Measurements from ENCODE around the gene POLE. TPM values are rescaled to one million over a fixed set of nuclear protein-coding genes. Genes with fewer than 3 reads are reported as not detected.

POLE gene
- total RNA-seq, 1 donor from 2014 or later = 154 TPM

- intact Hi-C loops (cut with micrococcal nuclease) = no loop called here
These were observed 69.1 kb downstream of the POLE start for GRCh38 chr12:132617822-132618682.

DNA sequence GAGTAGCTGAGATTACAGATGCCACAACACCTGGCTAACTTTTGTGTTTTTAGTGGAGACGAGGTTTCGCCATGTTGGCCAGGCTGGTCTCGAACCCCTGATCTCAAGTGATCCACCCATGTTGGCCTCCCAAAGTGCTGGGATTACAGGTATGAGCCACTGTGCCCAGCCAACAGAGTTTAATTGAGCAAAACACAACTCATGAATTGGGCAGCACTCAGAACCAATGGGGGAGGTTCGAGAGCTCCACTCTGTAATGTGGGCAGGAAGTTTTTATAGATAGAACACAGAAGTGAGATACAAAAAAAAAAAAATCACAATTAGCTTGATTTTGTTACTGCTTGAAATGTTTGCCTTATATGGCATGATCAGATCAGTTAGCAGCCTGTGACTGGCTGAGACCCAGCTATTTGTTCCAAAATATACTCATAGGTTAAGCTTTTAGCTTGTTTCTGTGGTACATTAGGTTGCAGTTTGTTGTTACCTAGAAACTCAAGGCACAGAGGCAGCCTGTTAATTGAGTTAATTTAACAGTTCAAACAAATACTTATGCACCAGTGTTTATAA, 69.9 kb downstream of the POLE start:
- intact Hi-C loops (cut with micrococcal nuclease) = no loop called here

GRCh38 chr12:132615579-132616038, 71.5 kb downstream of the POLE start:
- intact Hi-C loops (cut with micrococcal nuclease) = loop anchor here (1.0 to 2.0 kb wide), 2 partner anchors 200 to 461 kb away; no protein-coding TSS in a partner anchor

DNA sequence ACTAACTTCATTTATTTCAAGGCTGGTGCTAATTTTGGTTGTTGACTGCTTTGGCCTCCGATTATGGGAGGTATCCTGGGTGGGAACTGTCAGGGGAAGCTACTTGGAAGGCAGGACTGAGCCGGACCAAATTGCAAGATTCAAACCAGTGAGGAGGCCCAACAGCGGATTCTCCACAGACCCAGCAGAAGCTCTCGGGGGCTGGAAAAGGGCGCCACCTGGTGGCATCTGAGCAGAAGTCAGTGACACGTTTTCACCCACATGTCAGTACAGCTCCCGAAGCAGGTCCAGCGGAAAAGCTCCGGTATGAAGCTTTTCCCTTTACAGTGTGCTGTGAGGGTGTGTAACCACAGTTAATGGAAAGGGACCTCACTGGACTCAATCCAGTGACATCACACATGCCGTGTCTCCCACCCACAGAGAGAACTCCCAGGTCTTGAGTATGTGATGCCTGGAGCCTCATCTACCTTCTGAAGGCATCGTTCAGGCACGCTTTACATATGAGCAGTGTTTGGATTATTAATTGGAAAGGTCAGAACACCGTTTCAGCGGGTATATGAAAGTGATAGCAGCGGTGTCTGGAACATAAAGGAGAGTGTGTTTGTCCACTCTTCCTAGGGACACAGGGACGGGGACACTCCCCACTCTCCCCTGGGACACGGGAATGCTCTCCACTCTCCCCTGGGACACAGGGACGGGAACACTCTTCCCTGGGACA, 72.1 kb downstream of the POLE start:
- intact Hi-C loops (cut with micrococcal nuclease) = loop anchor here (1.0 to 2.0 kb wide), 2 partner anchors 200 to 460 kb away; no protein-coding TSS in a partner anchor

DNA sequence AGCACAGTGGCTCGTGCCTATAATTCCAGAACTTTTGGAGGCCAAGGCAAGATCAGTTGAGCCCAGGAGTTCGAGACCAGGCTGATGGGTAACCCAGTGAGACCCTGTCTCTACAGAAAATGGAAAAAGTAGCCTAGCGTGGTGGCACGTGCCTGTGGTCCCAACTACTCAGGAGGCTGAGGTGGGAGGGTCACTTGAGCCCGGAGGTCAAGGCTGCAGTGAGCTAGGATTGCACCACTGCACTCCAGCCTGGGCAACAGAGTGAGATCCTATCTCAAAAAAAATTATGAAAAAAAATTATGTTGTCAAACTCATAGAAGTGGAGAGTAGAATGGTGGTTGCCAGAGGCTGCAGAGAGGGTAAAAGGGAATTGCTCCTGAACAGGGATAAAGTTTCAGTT, 73.1 kb downstream of the POLE start:
- intact Hi-C loops (cut with micrococcal nuclease) = loop anchor here (2.0 kb wide), 1 partner anchor 459 kb away; no protein-coding TSS in a partner anchor

DNA sequence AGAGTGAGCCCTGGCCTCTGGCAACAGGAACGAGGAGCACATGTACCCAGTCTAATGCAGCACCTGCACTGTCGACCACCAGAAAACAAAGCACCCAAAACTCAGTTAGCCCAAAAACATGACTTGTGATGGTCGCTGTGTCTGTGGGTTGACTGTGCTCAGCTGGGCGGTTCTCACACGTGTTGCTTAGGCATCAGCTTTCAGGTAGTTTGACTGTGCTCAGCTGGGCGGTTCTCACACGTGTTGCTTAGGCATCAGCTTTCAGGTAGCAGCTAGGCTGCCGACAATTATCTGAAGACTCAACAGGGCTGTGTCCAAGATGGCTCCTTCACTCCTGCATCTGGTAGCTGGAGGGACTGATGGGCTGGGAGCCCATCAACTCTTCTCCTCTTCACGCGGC, 75.5 kb downstream of the POLE start:
- intact Hi-C loops (cut with micrococcal nuclease) = no loop called here

DNA sequence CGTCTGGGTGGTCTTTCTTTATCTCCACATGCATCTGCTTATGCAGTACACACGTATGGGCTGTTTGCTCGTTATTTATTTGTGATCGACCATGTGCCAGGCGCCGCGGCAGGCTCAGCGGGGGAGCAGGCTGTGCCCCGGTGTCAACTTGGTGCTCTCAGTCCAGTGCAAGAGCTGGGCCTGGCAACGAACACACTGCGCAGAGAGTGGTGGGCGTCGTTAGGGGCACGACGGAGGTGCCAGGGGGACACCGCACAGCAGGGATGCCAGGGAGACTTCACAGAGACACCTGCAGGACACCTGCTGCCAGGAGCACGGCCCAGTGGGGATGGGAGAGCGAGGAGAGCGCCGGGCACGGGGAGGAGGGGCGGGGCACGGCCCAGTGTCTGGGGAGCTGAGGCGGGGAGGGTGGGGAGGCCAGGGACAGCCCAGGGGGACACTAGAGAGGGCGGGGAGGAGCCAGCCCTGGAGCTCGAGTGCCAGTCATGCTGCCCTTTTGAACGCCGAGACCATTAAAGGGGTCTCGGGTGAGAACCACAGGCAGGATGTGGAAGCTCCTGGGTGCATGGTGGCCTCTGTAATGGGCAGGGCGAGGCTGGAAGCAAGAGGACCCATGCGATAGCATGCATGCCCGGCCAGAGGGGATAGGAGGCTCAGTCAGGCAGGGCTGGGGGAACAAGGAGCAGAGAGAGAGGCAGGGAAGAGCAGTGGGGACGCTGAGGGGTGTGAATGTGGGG, 76.1 kb downstream of the POLE start:
- intact Hi-C loops (cut with micrococcal nuclease) = no loop called here

DNA sequence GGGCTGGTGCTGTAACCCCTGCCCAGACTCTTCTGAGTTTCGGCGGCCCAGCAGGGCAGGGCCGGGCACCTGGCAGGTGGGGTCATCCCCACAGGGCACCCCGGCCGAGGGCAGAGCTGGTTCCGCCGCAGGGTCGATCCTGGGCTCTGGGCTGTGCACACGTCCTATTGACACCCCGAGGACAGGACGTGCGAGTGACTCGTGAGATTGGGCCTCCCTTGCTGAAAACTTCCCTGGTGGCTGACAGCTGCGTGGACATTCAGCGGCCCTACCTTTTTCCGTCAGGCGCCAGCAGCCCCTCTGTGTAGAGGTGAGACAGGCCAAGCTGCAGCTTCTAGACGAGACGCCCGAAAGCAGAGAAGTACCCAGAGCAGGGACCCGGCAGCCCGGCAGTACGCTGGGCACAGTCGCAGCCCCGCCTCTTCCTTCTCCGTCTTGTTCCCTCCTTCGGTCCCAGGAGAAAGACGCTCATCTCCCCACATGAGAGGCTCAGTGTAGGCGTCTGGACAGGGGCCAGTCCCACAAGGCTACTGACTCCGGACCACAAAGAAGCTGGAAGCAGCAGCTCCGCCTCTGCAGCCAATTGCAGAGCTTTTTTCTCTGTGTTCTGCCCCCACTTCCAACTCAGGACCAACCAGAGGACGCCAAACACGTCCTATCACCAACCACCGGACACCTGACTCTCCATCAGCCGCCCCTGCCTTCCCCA, 76.9 kb downstream of the POLE start, which contains the start of gene LRCOL1:
Gene LRCOL1 (minus strand): TSS at position 532 of the 709 bp plus-strand sequence. CDS start 4,331 bp downstream, outside the sequence.
- intact Hi-C loops (cut with micrococcal nuclease) = no loop called here

DNA sequence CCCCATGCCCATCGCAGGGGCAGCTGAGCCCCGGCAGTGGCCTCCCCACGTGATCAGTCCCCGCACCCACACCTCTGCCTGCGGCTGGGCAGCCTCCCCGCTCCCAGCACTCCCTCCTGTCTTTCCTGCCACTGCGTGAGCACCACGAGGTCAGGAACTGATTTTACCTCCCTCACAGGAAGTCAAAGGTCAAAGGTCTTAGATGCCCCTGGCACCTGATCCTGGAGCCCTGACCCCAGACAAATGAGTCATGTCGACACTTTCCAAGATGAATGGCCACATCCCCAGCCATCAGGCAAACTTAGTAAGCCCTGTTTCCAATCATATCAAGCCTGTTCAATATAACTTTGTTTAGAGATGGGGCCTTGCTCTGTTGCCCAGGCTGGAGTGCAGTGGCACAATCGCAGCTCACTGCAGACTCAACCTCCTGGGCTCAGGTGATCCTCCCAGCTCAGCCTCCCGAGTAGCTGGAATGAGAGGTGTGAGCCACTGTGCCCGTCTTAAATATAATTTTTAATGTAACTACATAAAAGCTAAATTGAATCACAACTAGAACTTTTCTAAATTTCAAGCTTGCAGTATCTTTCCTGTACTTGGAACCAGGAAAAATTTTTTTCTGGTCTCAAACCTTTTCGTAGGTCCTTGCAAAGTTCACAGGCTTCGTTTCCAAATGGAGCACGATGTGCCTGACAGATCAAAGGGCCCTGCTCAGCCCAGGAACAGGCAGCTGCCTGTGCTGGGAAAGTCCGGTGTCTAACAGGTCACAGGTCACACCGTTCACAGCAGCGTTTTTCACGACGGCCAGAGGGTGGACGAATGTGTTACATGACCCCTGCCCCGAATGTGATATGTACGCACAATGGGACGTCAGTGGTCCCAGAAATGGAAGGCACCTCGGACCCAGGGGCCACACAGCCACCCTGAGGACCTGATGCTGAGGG, 78.6 kb downstream of the POLE start:
- intact Hi-C loops (cut with micrococcal nuclease) = no loop called here

DNA sequence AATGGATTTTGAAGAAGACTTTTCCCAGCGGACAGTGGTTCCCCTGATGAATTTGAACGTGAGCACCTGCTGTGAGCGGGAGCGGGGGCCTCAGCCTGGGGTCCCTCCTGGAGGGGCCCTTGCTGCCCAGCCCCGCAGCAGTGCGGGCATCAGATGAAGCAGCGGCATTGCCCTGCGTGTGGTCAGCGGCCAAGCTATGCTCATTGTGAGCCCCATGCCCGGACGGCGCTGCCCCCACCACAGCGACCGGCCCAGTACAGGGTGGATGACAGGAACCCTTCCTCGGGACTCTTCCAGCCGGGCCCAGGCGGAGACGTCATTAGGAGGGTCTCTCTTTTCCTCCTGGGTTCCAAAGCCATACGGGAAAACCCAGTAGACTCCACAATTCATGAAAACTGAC, 80.2 kb downstream of the POLE start:
- intact Hi-C loops (cut with micrococcal nuclease) = no loop called here

DNA sequence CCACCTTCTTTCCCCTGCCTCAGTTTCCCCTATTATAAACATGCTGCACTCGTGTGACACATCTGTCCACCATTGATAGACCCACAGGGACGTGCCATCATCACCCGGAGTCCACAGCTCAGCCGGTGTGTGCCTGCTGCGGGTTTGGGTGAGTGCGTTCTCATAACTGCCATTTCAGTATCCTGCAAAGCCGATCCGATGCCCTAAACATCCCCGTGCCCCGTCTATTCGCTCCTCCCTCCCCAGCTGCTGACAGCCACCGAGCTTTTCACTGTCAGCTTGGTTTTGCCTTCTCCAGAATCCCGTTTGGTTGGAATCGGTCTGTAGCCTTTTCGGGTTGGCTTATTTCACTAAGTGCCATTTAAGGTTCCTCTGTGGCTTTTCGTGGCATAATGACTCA, 80.7 kb downstream of the POLE start:
- intact Hi-C loops (cut with micrococcal nuclease) = no loop called here

DNA sequence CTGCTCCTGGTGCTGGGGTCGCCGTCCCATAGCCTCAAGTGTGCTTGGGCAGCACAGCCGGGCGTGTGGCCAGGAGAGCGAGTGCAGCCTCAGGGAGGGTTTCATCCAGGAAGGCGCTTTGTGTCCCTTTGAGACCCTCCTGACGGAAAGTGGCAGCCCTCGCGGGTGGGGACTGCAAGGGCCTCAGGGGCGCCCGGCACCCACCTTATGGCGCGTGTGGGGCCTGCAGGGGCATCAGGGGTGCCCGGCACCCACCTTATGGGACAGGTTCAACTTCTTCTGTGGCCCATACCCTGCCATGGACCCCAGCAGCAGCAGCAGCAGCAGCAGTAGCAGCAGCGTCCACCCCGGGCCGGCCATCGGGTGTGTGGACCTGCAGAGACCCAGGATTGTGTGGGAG, 81.2 kb downstream of the POLE start:
- intact Hi-C loops (cut with micrococcal nuclease) = no loop called here

DNA sequence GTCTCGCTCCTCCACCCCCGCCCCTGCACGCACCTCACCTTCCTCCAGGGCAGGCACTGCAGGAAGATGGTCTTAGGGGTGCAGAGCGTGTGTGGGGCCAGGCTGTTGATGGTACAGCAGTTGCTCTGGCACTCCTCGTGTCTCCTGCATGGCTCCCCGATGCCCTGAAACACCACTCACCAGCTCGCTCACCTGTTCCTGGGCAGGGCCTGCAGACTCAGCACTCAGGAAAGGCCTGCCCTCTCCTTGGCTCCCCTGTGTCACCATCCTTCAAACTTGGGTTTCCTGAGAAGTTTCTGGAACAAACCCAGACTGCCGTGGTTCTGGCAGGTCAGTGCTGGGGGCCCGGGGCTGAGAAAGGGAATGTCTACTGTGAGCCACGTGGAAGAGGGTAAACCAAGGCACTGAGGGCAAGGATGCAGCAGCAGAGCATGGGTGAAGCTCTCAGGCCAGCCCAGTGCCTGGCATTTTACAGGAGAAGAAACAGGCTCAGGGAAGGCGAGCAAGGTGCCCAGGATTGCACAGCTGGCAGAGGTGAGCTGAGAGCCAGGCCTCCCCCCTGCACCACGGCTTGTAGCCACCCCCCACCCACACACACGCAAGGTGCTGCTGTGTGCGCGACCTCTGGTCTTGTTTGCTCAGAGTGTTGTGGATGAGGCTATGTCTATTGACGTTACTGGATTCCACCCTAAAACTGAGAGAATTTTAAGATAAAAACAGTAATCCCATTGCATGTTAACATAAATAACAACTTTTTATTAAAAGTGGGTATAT, 82.3 kb downstream of the POLE start:
- intact Hi-C loops (cut with micrococcal nuclease) = no loop called here

- intact Hi-C loops (cut with micrococcal nuclease) = no loop called here
These were observed 83.0 kb downstream of the POLE start for GRCh38 chr12:132604151-132604618.

DNA sequence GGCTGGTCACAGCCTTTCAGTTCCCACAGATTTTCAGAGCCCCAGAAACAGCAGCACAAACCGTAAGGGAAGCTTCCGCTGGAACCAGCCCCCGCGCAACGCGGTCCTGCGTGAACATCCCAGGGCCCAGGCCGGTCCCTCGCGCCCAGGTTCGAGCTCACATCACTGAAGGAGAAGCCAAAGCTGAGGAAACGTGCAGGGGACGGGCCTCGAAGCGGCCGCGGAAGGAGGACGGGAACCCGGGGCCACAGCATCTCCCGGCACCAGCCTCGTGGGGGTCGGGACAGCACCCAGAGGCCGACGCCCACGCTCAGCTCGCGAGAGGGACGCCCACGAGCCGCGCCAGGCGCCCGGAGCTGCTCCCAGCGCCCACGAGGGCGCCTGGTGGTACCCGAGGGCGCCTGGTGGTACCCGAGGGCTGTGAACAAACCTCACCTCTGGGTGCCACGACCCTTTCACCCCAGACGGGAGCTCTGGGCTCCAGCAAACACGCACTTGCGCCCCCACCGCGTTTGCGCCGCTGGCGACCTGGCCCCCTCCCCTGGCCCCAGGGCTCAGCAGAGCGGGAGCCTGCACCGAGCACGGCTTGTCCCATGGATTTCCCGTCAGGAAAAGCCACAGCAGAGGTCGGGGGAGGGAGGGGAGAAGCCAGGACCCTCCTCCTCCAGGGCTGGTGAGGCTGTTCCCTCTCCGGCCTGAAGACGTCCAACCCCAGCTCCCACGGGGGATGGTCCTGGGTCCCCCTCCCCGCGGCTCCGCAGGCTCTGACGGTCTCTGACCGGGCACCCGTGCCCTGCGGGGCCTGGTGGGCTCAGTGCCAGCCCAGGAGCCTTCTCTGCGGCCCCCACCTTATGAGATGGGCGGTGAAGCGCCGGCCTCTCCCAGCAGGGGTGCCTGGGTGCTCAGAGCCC, 83.6 kb downstream of the POLE start:
- intact Hi-C loops (cut with micrococcal nuclease) = no loop called here

DNA sequence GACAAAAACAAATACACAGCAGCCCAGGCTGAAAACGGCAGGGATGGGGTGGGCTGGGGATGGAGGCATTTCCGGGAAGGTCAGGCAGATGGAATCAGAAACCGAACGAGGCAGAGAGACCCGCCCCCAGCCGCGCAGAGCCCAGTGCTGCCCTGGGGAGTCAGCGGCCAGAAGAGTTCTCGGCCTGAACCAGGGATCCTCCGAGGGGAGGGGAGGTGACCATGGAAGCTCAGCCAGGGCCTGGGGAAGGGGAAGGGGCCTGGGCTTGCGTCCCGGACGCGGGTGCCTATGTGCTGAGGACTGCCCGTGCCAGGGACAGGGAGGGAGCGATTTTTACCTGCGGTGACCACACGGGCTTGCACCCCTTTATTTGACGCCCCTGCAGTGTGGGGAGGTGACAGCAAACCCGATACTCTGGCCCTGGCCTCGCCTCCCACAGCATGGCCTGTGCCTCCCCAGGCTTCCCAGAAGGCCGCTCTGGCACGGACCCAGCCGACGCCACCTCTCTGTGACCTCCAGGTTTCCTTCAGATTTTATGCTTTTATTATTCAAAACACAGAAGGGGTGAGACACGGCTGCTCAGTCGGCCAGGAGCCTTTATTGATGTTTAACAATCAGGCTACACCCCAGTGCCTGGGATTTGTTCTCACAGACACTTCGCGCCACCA, 84.4 kb downstream of the POLE start:
- intact Hi-C loops (cut with micrococcal nuclease) = no loop called here

Data from T-helper 2 cell treated with Interferon-gamma antibody and Interleukin-4, amounts not matched to agents 100 ng/mL and 5 ng/mL, for 36 hours (primary cell).